DND-41 (cell line): ENCODE measurements around the gene TDRD7.

Source experiments
- EZH2 ChIP-seq: IDR thresholded peaks from 3 replicates; pipeline ENCODE4 v1.6.1; 2012; ENCODE audit warnings: borderline replicate concordance, low read depth, mild to moderate bottlenecking, moderate library complexity, low read length, inconsistent platforms; ENCODE audit not compliant: severe bottlenecking
- TF ChIP-seq, protein P1 (sequence below): IDR thresholded peaks from 2 replicates; pipeline ENCODE4 v1.5.1; 2012; ENCODE audit warnings: borderline replicate concordance, low read length, moderate library complexity, mild to moderate bottlenecking; ENCODE audit not compliant: poor library complexity, severe bottlenecking; ENCODE audit errors: extremely low read depth

DNA sequence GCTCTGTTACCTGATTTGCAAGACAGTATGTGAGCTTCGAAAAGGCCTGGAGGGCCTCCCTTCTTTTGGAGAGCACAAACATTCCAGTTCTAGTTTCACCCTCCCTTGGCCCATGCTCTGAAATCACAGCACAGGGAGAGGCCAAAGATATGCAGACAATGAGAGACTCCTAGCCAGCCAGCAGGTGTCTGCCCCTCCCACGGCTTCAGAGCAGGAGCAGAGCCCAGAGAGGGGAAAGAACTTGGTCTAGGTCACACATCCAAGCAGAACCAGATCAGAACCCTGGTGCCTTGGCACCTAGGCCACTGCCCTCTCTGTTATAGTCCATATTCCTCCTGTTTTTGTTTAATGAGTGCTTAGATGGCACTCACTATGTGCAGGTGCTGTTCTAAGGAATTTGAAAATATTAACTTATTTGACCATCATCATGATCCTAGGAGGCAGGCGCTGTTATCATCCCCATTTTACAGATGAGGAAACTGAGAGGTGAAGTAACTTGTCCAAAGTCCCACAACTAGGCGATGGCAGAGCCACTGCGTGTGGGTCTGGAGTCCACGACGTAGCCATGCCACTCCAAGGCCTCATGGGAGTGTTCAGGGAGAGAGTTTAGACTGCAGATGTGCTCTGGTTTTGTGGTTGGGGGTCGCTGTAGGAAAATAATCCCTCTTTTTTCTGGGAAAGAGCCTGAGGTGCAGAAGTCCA lies 116.8 kb downstream of the TDRD7 start:
- TF ChIP-seq, protein P1, sequence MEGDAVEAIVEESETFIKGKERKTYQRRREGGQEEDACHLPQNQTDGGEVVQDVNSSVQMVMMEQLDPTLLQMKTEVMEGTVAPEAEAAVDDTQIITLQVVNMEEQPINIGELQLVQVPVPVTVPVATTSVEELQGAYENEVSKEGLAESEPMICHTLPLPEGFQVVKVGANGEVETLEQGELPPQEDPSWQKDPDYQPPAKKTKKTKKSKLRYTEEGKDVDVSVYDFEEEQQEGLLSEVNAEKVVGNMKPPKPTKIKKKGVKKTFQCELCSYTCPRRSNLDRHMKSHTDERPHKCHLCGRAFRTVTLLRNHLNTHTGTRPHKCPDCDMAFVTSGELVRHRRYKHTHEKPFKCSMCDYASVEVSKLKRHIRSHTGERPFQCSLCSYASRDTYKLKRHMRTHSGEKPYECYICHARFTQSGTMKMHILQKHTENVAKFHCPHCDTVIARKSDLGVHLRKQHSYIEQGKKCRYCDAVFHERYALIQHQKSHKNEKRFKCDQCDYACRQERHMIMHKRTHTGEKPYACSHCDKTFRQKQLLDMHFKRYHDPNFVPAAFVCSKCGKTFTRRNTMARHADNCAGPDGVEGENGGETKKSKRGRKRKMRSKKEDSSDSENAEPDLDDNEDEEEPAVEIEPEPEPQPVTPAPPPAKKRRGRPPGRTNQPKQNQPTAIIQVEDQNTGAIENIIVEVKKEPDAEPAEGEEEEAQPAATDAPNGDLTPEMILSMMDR, result no peak
- TF ChIP-seq EZH2, result no peak
